Neuronal stem cell (in vitro differentiated cells): ENCODE results near the gene PEA15.

Experiments used
- DNase-seq: peaks from one replicate; pipeline ENCODE4 v3.0.0-alpha.2; 2013; ENCODE audit warnings: low spot score
- H2AFZ ChIP-seq: one replicate; pipeline ENCODE4 v1.6.1; 2013; ENCODE audit warnings: mild to moderate bottlenecking, low read length, inconsistent platforms
- H2AK5ac ChIP-seq: 2 replicates; pipeline ENCODE4 v1.6.1; 2013; ENCODE audit warnings: low read depth, mild to moderate bottlenecking, inconsistent platforms, low read length, moderate library complexity, mixed read lengths
- H2BK120ac ChIP-seq: 2 replicates; pipeline ENCODE4 v1.6.1; 2013; ENCODE audit warnings: low read depth, mild to moderate bottlenecking, inconsistent platforms, low read length, moderate library complexity, mixed read lengths
- H2BK12ac ChIP-seq: one replicate; pipeline ENCODE4 v1.6.1; 2013; ENCODE audit warnings: low read length, inconsistent platforms
- H2BK15ac ChIP-seq: 2 replicates; pipeline ENCODE4 v1.6.1; 2013; ENCODE audit warnings: mild to moderate bottlenecking, low read length, inconsistent platforms, mixed read lengths
- H2BK5ac ChIP-seq: one replicate; pipeline ENCODE4 v1.6.1; 2013; ENCODE audit warnings: inconsistent platforms, mild to moderate bottlenecking, low read length, moderate library complexity
- H3K14ac ChIP-seq: one replicate; pipeline ENCODE4 v1.6.1; 2013; ENCODE audit warnings: low read length, inconsistent platforms
- H3K18ac ChIP-seq: 2 replicates; pipeline ENCODE4 v1.6.1; 2013; ENCODE audit warnings: low read length, inconsistent platforms
- H3K23ac ChIP-seq: 2 replicates; pipeline ENCODE4 v1.6.1; 2013; ENCODE audit warnings: low read depth, mild to moderate bottlenecking, mixed read lengths, low read length, inconsistent platforms; ENCODE audit not compliant: poor library complexity
- H3K27ac ChIP-seq: replicated peaks from 3 replicates; pipeline ENCODE4 v1.5.1; 2013; ENCODE audit warnings: low read length, inconsistent platforms
- H3K27me3 ChIP-seq, 3 experiments: 2 replicates each; pipeline ENCODE4 v1.6.1; 2013; ENCODE audit warnings: low read length in 3 of 3, mild to moderate bottlenecking in 2 of 3, inconsistent platforms in 1 of 3, low read depth in 1 of 3, mixed read lengths in 1 of 3, moderate library complexity in 1 of 3; ENCODE audit not compliant: control insufficient read depth in 3 of 3, insufficient read depth in 3 of 3
- H3K36me3 ChIP-seq, 2 donors: replicated peaks in 1 of 2; 2 replicates each; pipeline ENCODE4 v1.6.1; 2013; ENCODE audit warnings: low read length in 2 of 2; ENCODE audit not compliant: control insufficient read depth in 2 of 2, insufficient read depth in 2 of 2
- H3K4ac ChIP-seq: 2 replicates; pipeline ENCODE4 v1.6.1; 2013; ENCODE audit warnings: inconsistent platforms, mild to moderate bottlenecking, low read length, moderate library complexity
- H3K4me1 ChIP-seq, 2 donors: 1 replicate in 1 of 2; 2 replicates in 1 of 2; pipeline ENCODE4 v1.6.1; 2013; ENCODE audit warnings: low read length in 2 of 2, low read depth in 1 of 2; ENCODE audit not compliant: control insufficient read depth in 2 of 2, insufficient read depth in 1 of 2
- H3K4me2 ChIP-seq: one replicate; pipeline ENCODE4 v1.6.1; 2013; ENCODE audit warnings: mild to moderate bottlenecking, low read length, inconsistent platforms; ENCODE audit not compliant: insufficient read depth, poor library complexity, severe bottlenecking
- H3K4me3 ChIP-seq, 2 donors: 2 replicates each; pipeline ENCODE4 v1.5.1; 2013; ENCODE audit warnings: low read length in 2 of 2, mild to moderate bottlenecking in 2 of 2, inconsistent platforms in 1 of 2, moderate library complexity in 1 of 2
- H3K79me1 ChIP-seq: one replicate; pipeline ENCODE4 v1.6.1; 2013; ENCODE audit warnings: low read depth, mild to moderate bottlenecking, inconsistent platforms, low read length, moderate library complexity
- H3K9ac ChIP-seq: one replicate; pipeline ENCODE4 v1.6.1; 2013; ENCODE audit warnings: mild to moderate bottlenecking, low read depth, low read length, inconsistent platforms; ENCODE audit not compliant: poor library complexity
- H3K9me3 ChIP-seq, 2 donors: replicated peaks in 1 of 2; 2 replicates each; pipeline versions ENCODE3 to v1.6.1; 2013; ENCODE audit warnings: low read length in 2 of 2, mild to moderate bottlenecking in 2 of 2, inconsistent platforms in 1 of 2, low read depth in 1 of 2, mixed read lengths in 1 of 2, moderate library complexity in 1 of 2; ENCODE audit not compliant: control insufficient read depth in 2 of 2, insufficient read depth in 1 of 2
- H4K8ac ChIP-seq: one replicate; pipeline ENCODE4 v1.6.1; 2013; ENCODE audit warnings: low read depth, mild to moderate bottlenecking, inconsistent platforms, low read length, moderate library complexity
- H4K91ac ChIP-seq: one replicate; pipeline ENCODE4 v1.6.1; 2013; ENCODE audit warnings: low read length, low read depth, mild to moderate bottlenecking, inconsistent platforms; ENCODE audit not compliant: poor library complexity
- WGBS, 2 donors: extraction: QIAGEN DNeasy Blood & Tissue Kit; methylation state at CpG; one replicate each; pipeline ENCODE4 v1.1.7; 2013; ENCODE audit warnings: missing lambda C conversion rate in 2 of 2, mixed read lengths in 1 of 2; ENCODE audit not compliant: insufficient read length in 2 of 2, insufficient replicate concordance in 1 of 2; ENCODE audit errors: extremely low coverage in 2 of 2; 5-methylcytosine and 5-hydroxymethylcytosine counted together

The PEA15 gene

GRCh38 chr1:160208557-160209320 lies 3.6 kb downstream of the PEA15 start:
- Histone ChIP-seq H3K4me1 (peaks cover 60 to 61% of the 10 kb centered on the region in 2 donors), H3K27ac (peak overlapping the region; percentile 29)

DNA sequence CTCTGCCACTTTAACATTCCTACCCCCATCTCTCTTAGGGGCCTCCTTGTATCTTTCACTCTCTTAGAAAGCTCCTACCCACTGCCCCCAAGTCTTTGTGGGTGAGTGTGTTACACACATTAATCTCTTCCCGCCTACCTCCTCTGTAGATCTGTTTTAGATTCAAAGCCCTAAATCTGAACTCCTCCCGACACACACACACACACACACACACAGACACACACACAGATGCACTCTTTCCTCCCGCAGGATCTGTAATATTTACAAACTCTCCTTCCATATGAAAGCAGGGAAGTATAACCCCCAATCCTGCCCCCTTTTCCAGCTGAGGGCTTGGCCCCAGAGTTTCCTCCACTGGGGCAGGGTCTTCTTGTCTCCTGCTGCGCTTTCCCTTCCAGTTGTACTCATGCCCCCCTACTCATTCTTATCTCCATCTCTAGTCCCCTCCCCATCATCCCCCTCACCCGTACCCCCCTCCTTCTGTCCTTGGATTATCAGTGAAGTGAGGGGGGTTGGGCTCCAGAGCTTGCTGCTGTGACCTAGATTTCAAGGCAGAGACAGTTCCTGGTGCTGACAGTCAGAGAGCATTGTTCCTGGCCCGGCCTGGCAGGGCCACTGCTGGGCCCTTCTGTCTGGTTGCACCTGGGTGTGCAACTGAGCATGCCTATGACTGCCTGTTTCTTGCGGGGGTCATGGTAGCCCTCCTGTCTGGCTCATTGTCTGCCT lies 4.3 kb downstream of the PEA15 start:
- Histone ChIP-seq H3K27me3 (no peaks in the 10 kb centered on the region), H3K27ac (peak overlapping the region; percentile 29), H3K9ac (no peak overlapping the region), H3K9me3 (no peaks in the 10 kb centered on the region), H3K4me2 (peak overlapping the region; percentile 28), H2BK5ac (no peak overlapping the region), H2AFZ (no peak overlapping the region), H3K79me1 (peaks cover 8% of the 10 kb centered on the region), H3K14ac (no peak overlapping the region), H2BK15ac (no peak overlapping the region), H4K91ac (no peak overlapping the region), H2BK120ac (no peak overlapping the region), H2BK12ac (no peak overlapping the region), H2AK5ac (no peak overlapping the region), H3K4me1 (peaks cover 60% of the 10 kb centered on the region in 2 donors), H3K4ac (no peak overlapping the region), H4K8ac (no peak overlapping the region), H3K4me3 (no peak overlapping the region), H3K23ac (no peak overlapping the region), H3K18ac (peak overlapping the region; percentile 30), H3K36me3 (peaks cover 46 to 73% of the 10 kb centered on the region in 2 donors)
- DNase-seq = peak; percentile 36
- no CpG with 5 or more reads among the region's 7 CpGs for WGBS, 2 donors

More at GRCh38 chr1:160208557-160209320, 3.6 kb downstream of the PEA15 start:
- Histone ChIP-seq H3K14ac (no peak overlapping the region), H3K4me2 (peak overlapping the region; percentile 28), H4K91ac (no peak overlapping the region), H3K23ac (no peak overlapping the region), H4K8ac (no peak overlapping the region), H3K4ac (no peak overlapping the region), H2BK12ac (no peak overlapping the region), H3K4me3 (no peak overlapping the region), H2BK15ac (no peak overlapping the region), H2BK5ac (peak overlapping the region; percentile 56), H2BK120ac (no peak overlapping the region), H3K9me3 (no peaks in the 10 kb centered on the region), H3K27me3 (no peaks in the 10 kb centered on the region), H3K79me1 (peaks cover 8% of the 10 kb centered on the region), H3K36me3 (peaks cover 39 to 66% of the 10 kb centered on the region in 2 donors), H3K9ac (no peak overlapping the region), H2AFZ (no peak overlapping the region), H3K18ac (no peak overlapping the region), H2AK5ac (peak overlapping the region; percentile 52)
- no peak for DNase-seq
- WGBS, 2 donors = no CpG with 5 or more reads among the region's 6 CpGs

DNA sequence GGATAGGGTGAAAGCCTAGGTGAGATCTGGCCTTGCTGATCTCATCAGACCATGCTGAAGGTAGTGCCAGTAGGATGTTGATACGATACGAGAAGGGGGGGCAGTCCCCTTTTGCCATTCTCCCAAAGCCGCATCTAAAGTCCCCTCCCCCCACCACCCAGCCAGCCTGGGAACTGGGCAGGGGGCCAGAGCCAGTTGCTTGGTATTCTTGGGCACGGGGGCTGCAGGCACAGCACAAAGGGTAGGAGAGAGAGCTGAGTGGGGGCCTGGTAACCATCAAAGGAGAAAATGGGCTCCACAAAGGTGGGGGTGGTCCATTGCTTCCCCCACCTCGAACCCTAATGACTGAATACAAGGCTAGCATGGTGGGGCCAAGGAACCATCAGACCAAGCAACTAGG lies 5.4 kb downstream of the PEA15 start:
- no peak overlapping the region for H2AFZ ChIP-seq
- H2BK12ac ChIP-seq = no peak overlapping the region
- no peak overlapping the region for H3K9ac ChIP-seq
- H2BK15ac ChIP-seq = no peak overlapping the region
- H3K4me1 ChIP-seq = peaks cover 55% of the 10 kb centered on the region in 2 donors
- no peak overlapping the region for H4K91ac ChIP-seq
- no peaks in the 10 kb centered on the region for H3K27me3 ChIP-seq
- no peak for DNase-seq
- no peak overlapping the region for H4K8ac ChIP-seq
- WGBS, 2 donors = no CpG with 5 or more reads among the region's 5 CpGs
- H3K14ac ChIP-seq = no peak overlapping the region
- H3K79me1 ChIP-seq = peaks cover 5% of the 10 kb centered on the region
- H3K4ac ChIP-seq = no peak overlapping the region
- no peaks in the 10 kb centered on the region for H3K9me3 ChIP-seq
- H3K18ac ChIP-seq = no peak overlapping the region
- peaks cover 55 to 84% of the 10 kb centered on the region in 2 donors for H3K36me3 ChIP-seq
- H3K23ac ChIP-seq = no peak overlapping the region
- H2BK5ac ChIP-seq = no peak overlapping the region
- H3K4me3 ChIP-seq = no peak overlapping the region
- no peak overlapping the region for H2AK5ac ChIP-seq
- H2BK120ac ChIP-seq = no peak overlapping the region
- H3K4me2 ChIP-seq = no peak overlapping the region
- no peak overlapping the region for H3K27ac ChIP-seq
